GM12873 (cell line): ENCODE data around the gene MYADM.

Experiments used
- CTCF ChIP-seq: IDR thresholded peaks from 2 replicates; pipeline ENCODE4 v1.5.1; 2012; ENCODE audit warnings: low read depth, mild to moderate bottlenecking, moderate library complexity, low read length, control low read depth; ENCODE audit not compliant: insufficient read depth; ENCODE audit errors: missing control alignments

Gene MYADM

GRCh38 chr19:53865918-53866864 is 1.5 kb upstream of the MYADM start:
- no peak for TF ChIP-seq CTCF

- TF ChIP-seq CTCF: no peak
Observed at GRCh38 chr19:53866865-53867224, 838 bp upstream of the MYADM start.

GRCh38 chr19:53868091-53868891 is 608 bp downstream of the MYADM start:
- no peak for TF ChIP-seq CTCF

DNA sequence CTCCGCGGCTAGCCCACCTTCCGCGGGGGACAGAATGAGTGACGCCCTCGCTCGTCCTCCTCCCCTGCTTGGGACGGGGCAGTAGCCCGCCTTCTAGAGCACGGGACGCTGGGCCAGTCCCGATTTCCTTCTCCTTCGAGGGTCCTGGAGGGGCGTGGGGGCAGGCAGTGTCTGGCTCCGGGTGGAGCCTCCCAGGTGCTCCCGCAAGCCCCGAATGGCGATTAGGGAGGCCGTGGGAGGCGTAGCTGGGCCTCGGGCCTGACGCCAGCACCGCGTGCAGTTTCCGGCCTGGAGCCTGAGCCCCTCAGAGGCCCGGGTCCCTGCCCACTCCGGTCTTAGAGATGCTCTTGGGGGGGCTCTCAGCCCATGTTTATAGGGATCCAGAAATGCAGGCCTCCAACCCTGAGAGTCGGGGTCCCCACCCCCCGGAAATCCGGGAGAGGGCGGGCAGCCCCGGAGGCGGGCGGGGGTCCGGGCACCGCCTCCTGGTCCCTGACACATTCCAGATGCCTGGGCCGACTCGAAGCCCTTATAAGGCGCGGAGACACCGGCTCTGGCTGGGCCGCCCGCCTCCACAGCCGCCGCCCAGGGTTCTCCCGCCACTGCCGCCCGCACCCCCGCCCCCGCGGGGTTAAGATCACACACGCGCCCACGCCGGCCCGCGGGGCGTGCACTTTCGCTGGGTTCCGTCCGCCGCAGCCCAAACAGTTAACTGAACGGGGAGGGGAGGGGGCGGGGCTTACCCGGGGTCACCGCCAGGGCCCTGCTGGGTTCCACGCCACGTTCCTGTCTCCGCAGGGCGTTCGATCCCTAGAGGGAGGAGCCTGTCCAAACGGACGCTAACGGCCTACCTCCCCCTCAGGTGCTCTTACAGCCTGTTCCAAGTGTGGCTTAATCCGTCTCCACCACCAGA is 1.5 kb downstream of the MYADM start:
- peak; percentile 22 for TF ChIP-seq CTCF

GRCh38 chr19:53870485-53870844 is 2.8 kb downstream of the MYADM start:
- TF ChIP-seq CTCF: no peak

DNA sequence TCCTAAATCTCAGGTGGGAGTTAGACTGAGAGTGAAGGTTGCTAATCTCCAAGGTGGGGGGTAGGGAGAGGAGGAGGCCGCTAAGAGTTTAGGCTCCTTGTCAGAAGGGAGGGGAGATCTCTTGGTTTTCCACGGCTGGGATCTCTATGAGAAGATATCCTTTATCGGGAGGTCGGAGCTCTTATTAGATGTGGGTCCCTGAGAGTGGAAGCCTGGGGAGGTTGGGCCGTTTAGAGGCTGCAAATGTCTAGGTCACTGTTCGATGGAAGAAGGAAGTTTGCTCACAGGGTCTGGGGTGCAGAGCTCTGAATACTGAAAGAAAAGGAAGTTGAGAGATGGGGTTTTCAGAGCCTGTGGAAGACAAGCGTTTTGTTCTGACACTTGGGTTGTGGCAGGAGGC is 3.8 kb downstream of the MYADM start:
- no peak for TF ChIP-seq CTCF
